Hepatocyte (in vitro differentiated cells): ENCODE measurements around the gene DHX8. TPM values are rescaled to one million over a fixed set of nuclear protein-coding genes. Genes with fewer than 3 reads are reported as not detected.
"Not testable (repeated sequence)": the region's sequence is repeated elsewhere in the genome, so short reads cannot be mapped to it uniquely, and the experiment has no call there.

Experiments used
- DNase-seq: peaks from one replicate; pipeline ENCODE4 v3.0.0-alpha.2; 2016; ENCODE audit warnings: low spot score
- H2AFZ ChIP-seq: fragments of 200-600 bp; sonication (generic); 2 replicates; pipeline ENCODE4 v1.6.0; 2016; ENCODE audit warnings: antibody characterized with exemption, mild to moderate bottlenecking
- H3K27ac ChIP-seq: fragments of 200-600 bp; sonication (generic); 2 replicates; pipeline ENCODE4 v1.5.1; 2016; ENCODE audit warnings: mild to moderate bottlenecking
- H3K27me3 ChIP-seq: fragments of 200-600 bp; sonication (generic); 2 replicates; pipeline ENCODE4 v1.6.1; 2016
- H3K36me3 ChIP-seq: fragments of 200-600 bp; sonication (generic); replicated peaks from 2 replicates; pipeline ENCODE4 v1.5.1; 2016; ENCODE audit warnings: low read depth; ENCODE audit not compliant: insufficient read depth
- H3K4me1 ChIP-seq: fragments of 200-600 bp; sonication (generic); 2 replicates; pipeline ENCODE4 v1.5.1; 2016; ENCODE audit warnings: mild to moderate bottlenecking, moderate library complexity; ENCODE audit not compliant: insufficient read depth
- H3K4me2 ChIP-seq: fragments of 200-600 bp; sonication (generic); 2 replicates; pipeline ENCODE4 v1.6.0; 2016
- H3K4me3 ChIP-seq: fragments of 200-600 bp; sonication (generic); 2 replicates; pipeline ENCODE4 v1.5.1; 2016; ENCODE audit warnings: mild to moderate bottlenecking
- H3K79me2 ChIP-seq: fragments of 200-600 bp; sonication (generic); 2 replicates; pipeline ENCODE4 v1.6.0; 2017; ENCODE audit warnings: mild to moderate bottlenecking
- H3K9me2 ChIP-seq: fragments of 200-600 bp; sonication (generic); replicated peaks from 2 replicates; pipeline ENCODE4 v1.6.0; 2017; ENCODE audit warnings: mild to moderate bottlenecking; ENCODE audit not compliant: insufficient read depth
- H3K9me3 ChIP-seq: fragments of 200-600 bp; sonication (generic); 2 replicates; pipeline ENCODE4 v1.5.1; 2016; ENCODE audit warnings: low read depth, mild to moderate bottlenecking
- H4K20me1 ChIP-seq: fragments of 200-600 bp; sonication (generic); 2 replicates; pipeline ENCODE4 v1.6.0; 2016; ENCODE audit warnings: mild to moderate bottlenecking; ENCODE audit not compliant: insufficient read depth, poor library complexity, severe bottlenecking
- CTCF ChIP-seq: fragments of 200-600 bp; sonication (generic); IDR thresholded peaks from 2 replicates; pipeline ENCODE4 v1.5.1; 2016; ENCODE audit warnings: antibody characterized with exemption, mild to moderate bottlenecking; ENCODE audit not compliant: poor library complexity
- EZH2 ChIP-seq: fragments of 200-600 bp; sonication (generic); IDR thresholded peaks from 2 replicates; pipeline ENCODE4 v1.6.1; 2016; ENCODE audit warnings: antibody characterized with exemption, mild to moderate bottlenecking, borderline replicate concordance
- EZH2phosphoT487 ChIP-seq: fragments of 200-600 bp; sonication (generic); IDR thresholded peaks from one replicate; pipeline ENCODE4 v1.6.1; 2018; ENCODE audit warnings: antibody characterized with exemption, mild to moderate bottlenecking, low read depth, moderate library complexity; ENCODE audit not compliant: unreplicated experiment, severe bottlenecking
- WGBS: methylation state at CpG from one replicate; pipeline ENCODE4 v1.1.6; 2016; ENCODE audit warnings: low lambda C conversion rate; ENCODE audit errors: missing lambda C conversion rate; 5-methylcytosine and 5-hydroxymethylcytosine counted together
- polyA plus RNA-seq: library from polyadenylated mRNA; unstranded; fragments of >200 nt; fragmentation: Nextera tagmentation; extraction: Ambion mirVana; gene quantifications from 2 replicates; pipeline ENCODE4 v1.2.1, GENCODE V29; 2016
- total RNA-seq: library from RNA; depleted of rRNA; stranded (reverse); fragments of >200 nt; gene quantifications from 2 replicates; pipeline ENCODE4 v1.2.3, GENCODE V29; 2014

The DHX8 gene
- total and polyA plus RNA-seq, 2 experiments from 2014 or later, result 26.6 to 35.0 TPM

- no peaks in the 10 kb centered on the region for H3K9me3 ChIP-seq
- no peaks in the 10 kb centered on the region for H3K36me3 ChIP-seq
- TF ChIP-seq CTCF (no peak), EZH2 (no peak), EZH2phosphoT487 (no peak)
- H3K27me3 ChIP-seq, result no peaks in the 10 kb centered on the region
- peaks cover 34% of the 10 kb centered on the region for H3K79me2 ChIP-seq
- peak overlapping the region; percentile 83 for H3K27ac ChIP-seq
- no peaks in the 10 kb centered on the region for H3K9me2 ChIP-seq
- no peak for DNase-seq
- peaks cover 13% of the 10 kb centered on the region for H3K4me1 ChIP-seq
- no peak overlapping the region for H3K4me3 ChIP-seq
- peaks cover 5% of the 10 kb centered on the region for H4K20me1 ChIP-seq
- peak overlapping the region; percentile 43 for H2AFZ ChIP-seq
- H3K4me2 ChIP-seq, result no peak overlapping the region
- 88% methylated on average over 11 of the region's 11 CpGs for WGBS
Observed at GRCh38 chr17:43482103-43483012, 1.4 kb upstream of the DHX8 start.

GRCh38 chr17:43490621-43491020, 6.8 kb downstream of the DHX8 start:
- TF ChIP-seq EZH2, result no peak
- WGBS, result 90% methylated on average over 5 of the region's 5 CpGs
- DNase-seq, result no peak
- Histone ChIP-seq H3K4me1 (no peaks in the 10 kb centered on the region), H3K4me2 (no peak overlapping the region), H3K9me2 (no peaks in the 10 kb centered on the region), H4K20me1 (no peaks in the 10 kb centered on the region), H3K27me3 (no peaks in the 10 kb centered on the region), H3K4me3 (no peak overlapping the region), H3K79me2 (peaks cover 42% of the 10 kb centered on the region), H3K9me3 (no peaks in the 10 kb centered on the region), H3K36me3 (no peaks in the 10 kb centered on the region), H3K27ac (no peak overlapping the region), H2AFZ (no peak overlapping the region)

- H3K36me3 ChIP-seq, H3K27me3 ChIP-seq, H3K4me1 ChIP-seq, H3K9me3 ChIP-seq, H3K27ac ChIP-seq, H2AFZ ChIP-seq, H3K79me2 ChIP-seq, H3K9me2 ChIP-seq, H4K20me1 ChIP-seq, H3K4me2 ChIP-seq, H3K4me3 ChIP-seq, DNase-seq: not testable (repeated sequence)
- over 99% methylated on average over 7 of the region's 7 CpGs for WGBS
Observed at GRCh38 chr17:43509440-43509839, 25.7 kb downstream of the DHX8 start.

- not testable (repeated sequence) for H2AFZ ChIP-seq, H3K4me2 ChIP-seq, H3K36me3 ChIP-seq, H3K4me3 ChIP-seq, H3K27ac ChIP-seq, H4K20me1 ChIP-seq, H3K9me2 ChIP-seq, H3K9me3 ChIP-seq, H3K79me2 ChIP-seq, H3K27me3 ChIP-seq, DNase-seq, H3K4me1 ChIP-seq
- 93% methylated on average over 3 of the region's 3 CpGs for WGBS
Observed at GRCh38 chr17:43511199-43511598, 27.4 kb downstream of the DHX8 start.

GRCh38 chr17:43515656-43516055, 31.9 kb downstream of the DHX8 start:
- Histone ChIP-seq H3K79me2 (no peaks in the 10 kb centered on the region), H3K27me3 (no peaks in the 10 kb centered on the region), H3K4me1 (no peaks in the 10 kb centered on the region), H3K9me3 (no peaks in the 10 kb centered on the region), H3K36me3 (no peaks in the 10 kb centered on the region), H2AFZ (no peak overlapping the region), H4K20me1 (no peaks in the 10 kb centered on the region), H3K4me3 (no peak overlapping the region), H3K9me2 (no peaks in the 10 kb centered on the region), H3K4me2 (no peak overlapping the region), H3K27ac (no peak overlapping the region)
- TF ChIP-seq EZH2 (no peak), EZH2phosphoT487 (no peak), CTCF (no peak)
- 92% methylated on average over 1 of the region's 1 CpG for WGBS
- no peak for DNase-seq
